K562 (cell line): ENCODE data around the gene TMEM222. TPM values are rescaled to one million over a fixed set of nuclear protein-coding genes. Genes with fewer than 3 reads are reported as not detected.

ENCODE experiments used
- ARHGAP35 ChIP-seq: fragments of 450-650 bp; IDR thresholded peaks from 2 replicates; pipeline ENCODE4 v1.6.1; 2018; ENCODE audit not compliant: partially characterized antibody
- BACH1 ChIP-seq: fragments of 200-800 bp; sonication (Bioruptor generic); IDR thresholded peaks from 2 replicates; pipeline ENCODE4 v1.6.1; 2016; ENCODE audit warnings: missing genetic modification characterization, missing compliant biosample characterization
- BDP1 ChIP-seq: IDR thresholded peaks from 3 replicates; pipeline ENCODE4 v1.6.1; 2011; ENCODE audit not compliant: insufficient read length, insufficient read depth
- BRD4 ChIP-seq: fragments of 200-600 bp; sonication (generic); IDR thresholded peaks from 2 replicates; pipeline ENCODE4 v1.6.1; 2017; ENCODE audit warnings: inconsistent platforms
- CCAR2 ChIP-seq: fragments of 200-400 bp; formaldehyde crosslinking; IDR thresholded peaks from 2 replicates; pipeline ENCODE4 v1.6.1; 2017; ENCODE audit warnings: mild to moderate bottlenecking, low read depth, low read length
- GABPB2 ChIP-seq: fragments of 250-450 bp; sonication (Bioruptor Pico); conservative IDR thresholded peaks from 2 replicates; pipeline ENCODE4 v1.5.1; 2021; ENCODE audit warnings: mild to moderate bottlenecking
- HNRNPH1 ChIP-seq: fragments of 200-400 bp; formaldehyde crosslinking; optimal IDR thresholded peaks from 2 replicates; pipeline ENCODE3; 2017; ENCODE audit warnings: low read depth, mild to moderate bottlenecking, low read length, moderate library complexity
- MAFK ChIP-seq: IDR thresholded peaks from 2 replicates; pipeline ENCODE4 v1.6.1; 2011; ENCODE audit warnings: low read length, improper control_type of control experiment
- PPARD ChIP-seq: fragments of 250-450 bp; sonication (Bioruptor Pico); IDR thresholded peaks from 2 replicates; pipeline ENCODE4 v1.8.0; 2022; ENCODE audit warnings: inconsistent platforms, mild to moderate bottlenecking, moderate library complexity
- RBM25 ChIP-seq: fragments of 200-400 bp; formaldehyde crosslinking; IDR thresholded peaks from 2 replicates; pipeline ENCODE4 v1.6.1; 2018; ENCODE audit warnings: low read length, low read depth, moderate library complexity; ENCODE audit not compliant: severe bottlenecking
- SMAD3 ChIP-seq: fragments of 450-650 bp; formaldehyde crosslinking; conservative IDR thresholded peaks from 2 replicates; pipeline ENCODE4 v1.4.0; 2020; ENCODE audit warnings: mild to moderate bottlenecking
- SMARCB1 ChIP-seq: IDR thresholded peaks from 2 replicates; pipeline ENCODE4 v1.6.1; 2011; ENCODE audit warnings: improper control_type of control experiment, low read depth; ENCODE audit not compliant: insufficient read length
- XRCC4 ChIP-seq: IDR thresholded peaks from one replicate; pipeline ENCODE4 v1.6.1; 2011; ENCODE audit not compliant: insufficient read depth, insufficient read length; ENCODE audit errors: extremely low read depth
- ZC3H8 ChIP-seq: fragments of 450-650 bp; IDR thresholded peaks from 2 replicates; pipeline ENCODE4 v1.6.1; 2017
- ZNF121 ChIP-seq: sonication (generic); formaldehyde crosslinking; conservative IDR thresholded peaks from 2 replicates; pipeline ENCODE4 v1.8.0; 2022; ENCODE audit warnings: missing genetic modification reagents
- ZNF354B ChIP-seq: fragments of 250-450 bp; sonication (Bioruptor Pico); IDR thresholded peaks from 2 replicates; pipeline ENCODE4 v1.4.0; 2020
- ZNF384 ChIP-seq: IDR thresholded peaks from 2 replicates; pipeline ENCODE4 v1.6.1; 2012; ENCODE audit warnings: low read depth, low read length, improper control_type of control experiment
- ZNF436 ChIP-seq: fragments of 250-450, 450-650 bp; sonication (Bioruptor Pico); formaldehyde crosslinking; IDR thresholded peaks from 2 replicates; pipeline ENCODE4 v1.7.0; 2020; ENCODE audit warnings: mild to moderate bottlenecking
- ZNF583 ChIP-seq: fragments of 250-450 bp; sonication (Bioruptor Pico); IDR thresholded peaks from 2 replicates; pipeline ENCODE4 v1.4.0; 2020
- polyA plus RNA-seq, 8 experiments: library from polyadenylated mRNA; depleted of rRNA in 4 of 8; stranded (reverse) in 5 of 8; unstranded in 3 of 8; fragments of >200 nt; fragmentation: Nextera tagmentation in 2 of 8; fragmentation: Illumina TruSeq in 1 of 8; extraction: Ambion mirVana in 2 of 8; extraction: Trizol in 1 of 8; gene quantifications; 2 replicates each; pipeline versions ENCODE4 v1.2.1 to v1.2.3, GENCODE V29; 2011 to 2014; ENCODE audit warnings: inconsistent platforms in 1 of 8, missing spikeins in 1 of 8
- total RNA-seq, 7 experiments: library from RNA; depleted of rRNA in 6 of 7; stranded (reverse); fragments of >200 nt in 6 of 7; fragmentation: Illumina TruSeq in 2 of 7; extraction: Trizol in 2 of 7; gene quantifications; 2 replicates each; pipeline versions ENCODE4 v1.2.1 to v1.2.3, GENCODE V29; 2011 to 2021; ENCODE audit warnings: low replicate concordance in 1 of 7
- TF ChIP-seq, protein P1 (sequence below): sonication (generic); formaldehyde crosslinking; IDR thresholded peaks from 2 replicates; pipeline ENCODE4 v1.8.1; 2023; ENCODE audit warnings: mild to moderate bottlenecking, missing genetic modification reagents
- TF ChIP-seq, protein P2 (sequence below): fragments of 250-450 bp; sonication (Bioruptor Pico); IDR thresholded peaks from 2 replicates; pipeline ENCODE4 v1.5.0; 2020; ENCODE audit warnings: mild to moderate bottlenecking
- TF ChIP-seq, protein P3 (sequence below), 2 experiments: fragments of 450-650 bp; conservative IDR thresholded peaks; 2 replicates each; pipeline ENCODE4 v1.6.1; 2017; ENCODE audit warnings: mild to moderate bottlenecking in 2 of 2, moderate library complexity in 2 of 2
- TF ChIP-seq, protein P4 (sequence below): fragments of 250-450 bp; sonication (Bioruptor Pico); IDR thresholded peaks from 2 replicates; pipeline ENCODE4 v1.5.1; 2021; ENCODE audit warnings: mild to moderate bottlenecking

Gene TMEM222
- total and polyA plus RNA-seq, 9 of the 15 experiments (the other 6 are each of a cell fraction or from before 2014, with no cell fraction given): 6.9 to 48.0 (median 32.8) TPM

DNA sequence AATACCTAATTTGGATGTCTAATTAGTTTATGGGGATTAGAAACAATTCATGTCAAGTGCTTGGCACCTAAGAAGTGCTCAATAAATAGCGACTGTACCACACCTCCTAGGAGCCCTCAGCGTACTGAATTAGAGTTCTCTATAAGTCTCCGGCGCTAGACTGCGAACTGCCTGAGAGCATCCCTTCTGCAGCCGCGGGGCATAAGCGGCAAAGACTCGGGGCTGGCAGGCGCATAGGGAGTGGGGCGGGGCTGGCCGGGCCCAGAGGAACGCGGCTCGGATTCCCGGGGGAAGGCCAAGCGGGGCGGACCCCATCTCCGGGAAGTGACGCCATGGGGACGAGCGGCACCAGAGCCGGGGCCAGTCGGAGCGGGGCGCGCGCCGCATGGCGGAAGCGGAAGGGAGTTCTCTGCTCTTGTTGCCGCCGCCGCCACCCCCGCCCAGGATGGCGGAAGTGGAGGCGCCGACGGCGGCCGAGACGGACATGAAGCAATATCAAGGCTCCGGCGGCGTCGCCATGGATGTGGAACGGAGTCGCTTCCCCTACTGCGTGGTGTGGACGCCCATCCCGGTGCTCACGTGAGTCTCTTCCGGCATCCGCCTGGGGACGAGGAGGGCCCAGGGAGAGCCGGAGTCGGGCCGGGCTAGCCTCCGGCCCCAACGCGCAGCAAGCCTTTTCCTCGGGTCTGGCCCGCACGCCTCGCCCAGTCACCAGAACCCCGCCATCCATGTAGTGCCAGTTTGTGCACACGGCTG, at the start of gene TMEM222 (continued):
- peak; percentile 12; the same call in 1 of the 2 replicates for TF ChIP-seq ZNF121 (CRISPR knock-in tag)
- TF ChIP-seq SMARCB1: no peak
- peak; percentile 64 for TF ChIP-seq RBM25
- no peak for TF ChIP-seq ZC3H8
- TF ChIP-seq, protein P1, sequence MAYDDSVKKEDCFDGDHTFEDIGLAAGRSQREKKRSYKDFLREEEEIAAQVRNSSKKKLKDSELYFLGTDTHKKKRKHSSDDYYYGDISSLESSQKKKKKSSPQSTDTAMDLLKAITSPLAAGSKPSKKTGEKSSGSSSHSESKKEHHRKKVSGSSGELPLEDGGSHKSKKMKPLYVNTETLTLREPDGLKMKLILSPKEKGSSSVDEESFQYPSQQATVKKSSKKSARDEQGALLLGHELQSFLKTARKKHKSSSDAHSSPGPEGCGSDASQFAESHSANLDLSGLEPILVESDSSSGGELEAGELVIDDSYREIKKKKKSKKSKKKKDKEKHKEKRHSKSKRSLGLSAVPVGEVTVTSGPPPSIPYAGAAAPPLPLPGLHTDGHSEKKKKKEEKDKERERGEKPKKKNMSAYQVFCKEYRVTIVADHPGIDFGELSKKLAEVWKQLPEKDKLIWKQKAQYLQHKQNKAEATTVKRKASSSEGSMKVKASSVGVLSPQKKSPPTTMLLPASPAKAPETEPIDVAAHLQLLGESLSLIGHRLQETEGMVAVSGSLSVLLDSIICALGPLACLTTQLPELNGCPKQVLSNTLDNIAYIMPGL (CRISPR knock-in tag): peak; percentile 80; the same call in 1 of the 2 replicates
- no peak; the same call in 1 of the 2 replicates for TF ChIP-seq GABPB2 (CRISPR knock-in tag)
- no peak for TF ChIP-seq ZNF354B (CRISPR knock-in tag)
- peak; percentile 58; the same call in 1 of the 2 replicates for TF ChIP-seq ZNF384
- peak; percentile 72; the same call in 1 of the 2 replicates for TF ChIP-seq SMAD3 (CRISPR knock-in tag)
- TF ChIP-seq BRD4: peak; percentile 86; the same call in 1 of the 2 replicates
- no peak for TF ChIP-seq ARHGAP35
- no peak for TF ChIP-seq HNRNPH1
- TF ChIP-seq ZNF583 (CRISPR knock-in tag): peak; percentile 82; the same call in 1 of the 2 replicates
- no peak for TF ChIP-seq XRCC4
- TF ChIP-seq ZNF436: no peak
- TF ChIP-seq BDP1: no peak
- TF ChIP-seq PPARD (CRISPR knock-in tag): no peak
- TF ChIP-seq, protein P2, sequence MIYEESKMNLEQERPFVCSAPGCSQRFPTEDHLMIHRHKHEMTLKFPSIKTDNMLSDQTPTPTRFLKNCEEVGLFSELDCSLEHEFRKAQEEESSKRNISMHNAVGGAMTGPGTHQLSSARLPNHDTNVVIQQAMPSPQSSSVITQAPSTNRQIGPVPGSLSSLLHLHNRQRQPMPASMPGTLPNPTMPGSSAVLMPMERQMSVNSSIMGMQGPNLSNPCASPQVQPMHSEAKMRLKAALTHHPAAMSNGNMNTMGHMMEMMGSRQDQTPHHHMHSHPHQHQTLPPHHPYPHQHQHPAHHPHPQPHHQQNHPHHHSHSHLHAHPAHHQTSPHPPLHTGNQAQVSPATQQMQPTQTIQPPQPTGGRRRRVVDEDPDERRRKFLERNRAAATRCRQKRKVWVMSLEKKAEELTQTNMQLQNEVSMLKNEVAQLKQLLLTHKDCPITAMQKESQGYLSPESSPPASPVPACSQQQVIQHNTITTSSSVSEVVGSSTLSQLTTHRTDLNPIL: no peak
- TF ChIP-seq MAFK: no peak
- TF ChIP-seq, protein P3, sequence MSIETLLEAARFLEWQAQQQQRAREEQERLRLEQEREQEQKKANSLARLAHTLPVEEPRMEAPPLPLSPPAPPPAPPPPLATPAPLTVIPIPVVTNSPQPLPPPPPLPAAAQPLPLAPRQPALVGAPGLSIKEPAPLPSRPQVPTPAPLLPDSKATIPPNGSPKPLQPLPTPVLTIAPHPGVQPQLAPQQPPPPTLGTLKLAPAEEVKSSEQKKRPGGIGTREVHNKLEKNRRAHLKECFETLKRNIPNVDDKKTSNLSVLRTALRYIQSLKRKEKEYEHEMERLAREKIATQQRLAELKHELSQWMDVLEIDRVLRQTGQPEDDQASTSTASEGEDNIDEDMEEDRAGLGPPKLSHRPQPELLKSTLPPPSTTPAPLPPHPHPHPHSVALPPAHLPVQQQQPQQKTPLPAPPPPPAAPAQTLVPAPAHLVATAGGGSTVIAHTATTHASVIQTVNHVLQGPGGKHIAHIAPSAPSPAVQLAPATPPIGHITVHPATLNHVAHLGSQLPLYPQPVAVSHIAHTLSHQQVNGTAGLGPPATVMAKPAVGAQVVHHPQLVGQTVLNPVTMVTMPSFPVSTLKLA (conservative IDR thresholded peaks at IDR 0.05): peak; percentile 95 to 98
- no peak for TF ChIP-seq BACH1 (tag)
- no peak for TF ChIP-seq CCAR2
- TF ChIP-seq, protein P4, sequence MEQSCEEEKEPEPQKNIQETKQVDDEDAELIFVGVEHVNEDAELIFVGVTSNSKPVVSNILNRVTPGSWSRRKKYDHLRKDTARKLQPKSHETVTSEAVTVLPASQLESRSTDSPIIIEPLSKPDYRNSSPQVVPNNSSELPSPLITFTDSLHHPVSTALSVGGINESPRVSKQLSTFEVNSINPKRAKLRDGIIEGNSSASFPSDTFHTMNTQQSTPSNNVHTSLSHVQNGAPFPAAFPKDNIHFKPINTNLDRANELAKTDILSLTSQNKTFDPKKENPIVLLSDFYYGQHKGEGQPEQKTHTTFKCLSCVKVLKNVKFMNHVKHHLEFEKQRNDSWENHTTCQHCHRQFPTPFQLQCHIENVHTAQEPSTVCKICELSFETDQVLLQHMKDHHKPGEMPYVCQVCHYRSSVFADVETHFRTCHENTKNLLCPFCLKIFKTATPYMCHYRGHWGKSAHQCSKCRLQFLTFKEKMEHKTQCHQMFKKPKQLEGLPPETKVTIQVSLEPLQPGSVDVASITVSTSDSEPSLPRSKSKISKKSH: no peak
